A549 (cell line): ENCODE data around the gene MYRF. TPM values are rescaled to one million over a fixed set of nuclear protein-coding genes. Genes with fewer than 3 reads are reported as not detected.
A peak's percentile ranks its signal among the peaks of the same experiment; 100 is the strongest.

Experiments used
- ATAC-seq, 2 experiments: fragments of 200-7000 bp in 1 of 2; fragments of >200 bp in 1 of 2; cut with Nextera tagmentation in 1 of 2; cut with Tn5 transposase in 1 of 2; 3 replicates each; pipeline versions ENCODE4 v1.8.0 to v1.9.1; 2018 to 2020; ENCODE audit warnings: mild to moderate bottlenecking in 1 of 2, moderate library complexity in 1 of 2
- CTCF ChIA-PET: fragments of 300-600 bp; sonication (Branson Sonifier 250); formaldehyde crosslinking; extraction: SDS; loops from one replicate; lab custom pipeline; 2021; ENCODE audit warnings: antibody characterized with exemption, inconsistent platforms; lab: Yijun Ruan, JAX
- POLR2A ChIA-PET: fragments of 350-600 bp; formaldehyde crosslinking; extraction: SDS; loops from one replicate; lab custom pipeline; 2021; ENCODE audit warnings: antibody characterized with exemption, inconsistent platforms; lab: Yijun Ruan, JAX
- DNase-seq, 2 experiments: peaks; one replicate each; pipeline versions ENCODE4 v3.0.0 to v3.0.0-alpha.2; 2011 to 2016; ENCODE audit warnings: low read depth in 1 of 2, low spot score in 1 of 2
- FAIRE-seq: peaks from 2 replicates; lab custom pipeline; 2011; peaks lifted over from hg19 to GRCh38; lab: Jason Lieb, UNC
- H3K27ac ChIP-seq, 2 experiments: fragments of >200 bp; sonication (Bioruptor Twin); formaldehyde crosslinking; 3 replicates each; pipeline ENCODE4 v1.5.1; 2016 to 2017
- H3K4me1 ChIP-seq: fragments of >200 bp; sonication (Bioruptor Twin); formaldehyde crosslinking; 3 replicates; pipeline ENCODE4 v1.6.1; 2016
- H3K4me2 ChIP-seq: fragments of >200 bp; sonication (Bioruptor Twin); formaldehyde crosslinking; 3 replicates; pipeline ENCODE4 v1.6.1; 2016
- H3K4me3 ChIP-seq: fragments of >200 bp; sonication (Bioruptor Twin); formaldehyde crosslinking; 3 replicates; pipeline ENCODE4 v1.5.1; 2016
- H3K9me3 ChIP-seq: fragments of >200 bp; sonication (Bioruptor Twin); formaldehyde crosslinking; 3 replicates; pipeline ENCODE4 v1.6.1; 2016
- ATOH8 ChIP-seq: fragments of 250-450 bp; sonication (Bioruptor Pico); IDR thresholded peaks from 2 replicates; pipeline ENCODE4 v1.5.0; 2020; ENCODE audit warnings: low read depth, mild to moderate bottlenecking, moderate library complexity
- CBX2 ChIP-seq: fragments of 200-600 bp; sonication (generic); IDR thresholded peaks from 2 replicates; pipeline ENCODE4 v1.6.1; 2016; ENCODE audit warnings: low read depth, mild to moderate bottlenecking, borderline replicate concordance
- CBX8 ChIP-seq: fragments of 200-600 bp; sonication (generic); IDR thresholded peaks from 2 replicates; pipeline ENCODE4 v1.6.1; 2016
- CHD2 ChIP-seq: fragments of 150-350 bp; IDR thresholded peaks from 2 replicates; pipeline ENCODE4 v1.6.1; 2014; ENCODE audit warnings: low read length; ENCODE audit not compliant: partially characterized antibody
- EHMT2 ChIP-seq: fragments of 200-600 bp; sonication (generic); IDR thresholded peaks from 2 replicates; pipeline ENCODE4 v1.6.1; 2016; ENCODE audit warnings: antibody characterized with exemption, low read depth, mild to moderate bottlenecking, moderate library complexity
- FOSB ChIP-seq: fragments of 250-450 bp; sonication (Bioruptor Pico); IDR thresholded peaks from 2 replicates; pipeline ENCODE4 v1.5.0; 2020; ENCODE audit warnings: mild to moderate bottlenecking, moderate library complexity
- GATA3 ChIP-seq: IDR thresholded peaks from 2 replicates; pipeline ENCODE4 v1.6.1; 2012; ENCODE audit warnings: borderline replicate concordance
- HES2 ChIP-seq: fragments of >200 bp; sonication (Bioruptor Twin); formaldehyde crosslinking; IDR thresholded peaks from 2 replicates; pipeline ENCODE4 v1.6.1; 2016
- HOXA7 ChIP-seq: fragments of 250-450 bp; sonication (Bioruptor Pico); IDR thresholded peaks from 2 replicates; pipeline ENCODE4 v1.5.0; 2020; ENCODE audit warnings: mild to moderate bottlenecking, moderate library complexity
- JUNB ChIP-seq: fragments of >200 bp; sonication (Bioruptor Twin); formaldehyde crosslinking; IDR thresholded peaks from 2 replicates; pipeline ENCODE4 v1.6.1; 2016
- MAFK ChIP-seq: fragments of 450-650 bp; IDR thresholded peaks from 2 replicates; pipeline ENCODE4 v1.6.1; 2014; ENCODE audit not compliant: partially characterized antibody
- MYC ChIP-seq: IDR thresholded peaks from 2 replicates; pipeline ENCODE4 v1.6.1; 2012; ENCODE audit warnings: mild to moderate bottlenecking, inconsistent platforms, low read length, improper control_type of control experiment, borderline replicate concordance
- NFE2L2 ChIP-seq: fragments of 150-350 bp; conservative IDR thresholded peaks from 2 replicates; pipeline ENCODE4 v1.6.1; 2014; ENCODE audit warnings: low read length
- NPAS2 ChIP-seq: fragments of 250-450 bp; sonication (Bioruptor Pico); IDR thresholded peaks from 2 replicates; pipeline ENCODE4 v1.8.0; 2022; ENCODE audit warnings: mild to moderate bottlenecking, moderate library complexity, borderline replicate concordance
- RARB ChIP-seq: fragments of 250-450 bp; sonication (Bioruptor Pico); IDR thresholded peaks from 2 replicates; pipeline ENCODE4 v1.8.0; 2021; ENCODE audit warnings: mild to moderate bottlenecking, moderate library complexity
- RCOR1 ChIP-seq: fragments of 150-350 bp; IDR thresholded peaks from 2 replicates; pipeline ENCODE4 v1.6.1; 2014; ENCODE audit warnings: antibody characterized with exemption, low read length, low read depth
- RFX5 ChIP-seq: fragments of 450-650 bp; IDR thresholded peaks from 2 replicates; pipeline ENCODE4 v1.7.1; 2014; ENCODE audit warnings: antibody characterized with exemption, mild to moderate bottlenecking, moderate library complexity
- RNF2 ChIP-seq: fragments of 200-600 bp; sonication (generic); IDR thresholded peaks from 2 replicates; pipeline ENCODE4 v1.6.1; 2016; ENCODE audit warnings: low read depth, mild to moderate bottlenecking, antibody characterized with exemption, moderate library complexity, borderline replicate concordance
- USF2 ChIP-seq: fragments of 450-650 bp; IDR thresholded peaks from 2 replicates; pipeline ENCODE4 v1.6.1; 2014; ENCODE audit warnings: antibody characterized with exemption
- ZC3H11A ChIP-seq: fragments of 450-650 bp; IDR thresholded peaks from 2 replicates; pipeline ENCODE4 v1.6.1; 2014; ENCODE audit warnings: antibody characterized with exemption, mild to moderate bottlenecking
- ZSCAN20 ChIP-seq: fragments of 250-450 bp; sonication (Bioruptor Pico); IDR thresholded peaks from 2 replicates; pipeline ENCODE4 v1.8.0; 2022; ENCODE audit warnings: mild to moderate bottlenecking, moderate library complexity
- WGBS: methylation state at CpG from one replicate; pipeline ENCODE4 v1.1.6; 2017; ENCODE audit errors: missing lambda C conversion rate; 5-methylcytosine and 5-hydroxymethylcytosine counted together
- polyA plus RNA-seq, 4 experiments: library from polyadenylated mRNA; depleted of rRNA in 3 of 4; stranded (reverse); fragments of >200 nt; fragmentation: RNase III in 1 of 4; extraction: RNeasy Plus Mini Kit Qiagen cat#74134 plus additional on column Dnase treatment in 1 of 4; gene quantifications; 2 replicates in 3 of 4; 3 replicates in 1 of 4; pipeline ENCODE4 v1.2.3, GENCODE V29; 2011 to 2017
- TF ChIP-seq, protein P1 (sequence below): fragments of 150-350 bp; IDR thresholded peaks from 2 replicates; pipeline ENCODE4 v1.6.1; 2014; ENCODE audit warnings: low read depth, mild to moderate bottlenecking, low read length
- TF ChIP-seq, protein P2 (sequence below): IDR thresholded peaks from 2 replicates; pipeline ENCODE4 v1.6.1; 2012

MYRF gene
- polyA plus RNA-seq, 2 of the 4 experiments (the other 2 are of a cell fraction) = 14.7 to 22.3 TPM

DNA sequence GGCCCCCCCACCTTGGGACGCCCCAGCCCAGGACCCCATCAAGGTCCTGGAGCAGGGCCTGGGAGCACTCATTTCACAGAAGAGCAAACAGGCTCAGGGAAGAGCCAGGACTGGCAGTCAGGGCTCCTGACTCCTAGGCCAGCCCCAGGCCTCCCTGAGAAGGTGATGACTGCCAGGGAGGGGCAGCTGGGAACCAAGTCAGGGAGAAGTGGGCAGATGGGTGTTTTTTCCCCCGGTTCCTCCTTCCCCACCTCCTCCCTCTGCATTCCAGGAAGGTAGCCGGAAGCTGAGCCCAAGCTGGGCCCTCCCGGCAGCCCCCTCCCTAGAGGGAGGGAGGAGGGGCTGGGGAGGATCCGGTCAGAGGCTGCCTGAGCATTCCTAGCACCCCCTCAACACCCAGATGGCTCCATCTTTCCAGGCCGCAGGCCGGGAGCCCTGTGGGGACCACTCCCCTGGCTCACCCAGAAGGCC lies 19.6 kb downstream of the MYRF start:
- Histone ChIP-seq H3K4me1 (peaks cover 55% of the 10 kb centered on the region), H3K27ac (peak overlapping the region; percentile 47 to 74; a peak in 4 of 6 replicates), H3K4me3 (no peak overlapping the region), H3K9me3 (no peaks in the 10 kb centered on the region), H3K4me2 (no peak overlapping the region)
- 77% methylated on average over 5 of the region's 7 CpGs for WGBS
- ChIA-PET CTCF (interaction anchor here (1.0 to 2.1 kb wide), 4 partner anchors 12 to 39 kb away, joined by 4 to 6 read pairs (median 5); partner anchors contain the start of gene MYRF), POLR2A (no interaction called here)
- TF ChIP-seq FOSB (no peak), GATA3 (no peak), HES2 (no peak), CBX2 (no peak), MAFK (no peak), RARB (CRISPR knock-in tag) (no peak), NPAS2 (CRISPR knock-in tag) (no peak), CHD2 (no peak), MYC (no peak), CBX8 (no peak)
- TF ChIP-seq, protein P1, sequence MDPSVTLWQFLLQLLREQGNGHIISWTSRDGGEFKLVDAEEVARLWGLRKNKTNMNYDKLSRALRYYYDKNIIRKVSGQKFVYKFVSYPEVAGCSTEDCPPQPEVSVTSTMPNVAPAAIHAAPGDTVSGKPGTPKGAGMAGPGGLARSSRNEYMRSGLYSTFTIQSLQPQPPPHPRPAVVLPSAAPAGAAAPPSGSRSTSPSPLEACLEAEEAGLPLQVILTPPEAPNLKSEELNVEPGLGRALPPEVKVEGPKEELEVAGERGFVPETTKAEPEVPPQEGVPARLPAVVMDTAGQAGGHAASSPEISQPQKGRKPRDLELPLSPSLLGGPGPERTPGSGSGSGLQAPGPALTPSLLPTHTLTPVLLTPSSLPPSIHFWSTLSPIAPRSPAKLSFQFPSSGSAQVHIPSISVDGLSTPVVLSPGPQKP = no peak
- TF ChIP-seq, protein P2, sequence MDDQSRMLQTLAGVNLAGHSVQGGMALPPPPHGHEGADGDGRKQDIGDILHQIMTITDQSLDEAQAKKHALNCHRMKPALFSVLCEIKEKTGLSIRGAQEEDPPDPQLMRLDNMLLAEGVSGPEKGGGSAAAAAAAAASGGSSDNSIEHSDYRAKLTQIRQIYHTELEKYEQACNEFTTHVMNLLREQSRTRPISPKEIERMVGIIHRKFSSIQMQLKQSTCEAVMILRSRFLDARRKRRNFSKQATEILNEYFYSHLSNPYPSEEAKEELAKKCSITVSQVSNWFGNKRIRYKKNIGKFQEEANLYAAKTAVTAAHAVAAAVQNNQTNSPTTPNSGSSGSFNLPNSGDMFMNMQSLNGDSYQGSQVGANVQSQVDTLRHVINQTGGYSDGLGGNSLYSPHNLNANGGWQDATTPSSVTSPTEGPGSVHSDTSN = no peak
- DNase-seq (no peak), ATAC-seq (no peak), FAIRE-seq (no peak)

DNA sequence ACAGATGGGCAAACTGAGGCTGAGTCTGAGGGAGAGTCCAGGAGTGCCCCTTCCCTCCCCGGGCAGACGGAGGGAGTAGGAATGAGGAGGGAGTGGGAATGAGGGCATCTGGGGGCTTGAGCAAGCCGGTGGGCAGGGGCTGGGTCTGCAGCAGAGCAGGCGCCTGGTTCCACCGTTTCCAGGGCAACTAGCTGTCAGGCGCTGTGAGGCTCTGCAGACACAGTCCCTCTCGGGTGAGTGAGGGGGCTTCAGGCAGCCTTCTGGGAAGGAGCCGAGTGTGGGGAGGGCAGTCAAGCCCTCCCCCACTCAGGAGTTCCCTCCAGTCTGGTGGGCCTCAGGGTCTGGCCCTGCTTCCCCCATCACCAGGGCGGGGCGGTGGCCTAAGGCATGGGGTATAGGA lies 20.9 kb downstream of the MYRF start:
- ChIA-PET CTCF (interaction anchor here (1.0 to 3.9 kb wide), 4 partner anchors 12 to 41 kb away, joined by 5 to 21 read pairs (median 6); partner anchors contain the start of gene MYRF), POLR2A (no interaction called here)
- Histone ChIP-seq H3K4me2 (no peak overlapping the region), H3K4me3 (no peak overlapping the region), H3K4me1 (peaks cover 50% of the 10 kb centered on the region), H3K27ac (no peak overlapping the region), H3K9me3 (no peaks in the 10 kb centered on the region)
- FAIRE-seq (no peak), DNase-seq (no peak), ATAC-seq (no peak)
- WGBS = 90% methylated on average over 10 of the region's 10 CpGs
- TF ChIP-seq ATOH8 (CRISPR knock-in tag) (no peak), RCOR1 (no peak), ZC3H11A (no peak), RFX5 (no peak), NFE2L2 (no peak), EHMT2 (no peak), USF2 (no peak), JUNB (no peak), HOXA7 (CRISPR knock-in tag) (no peak)

DNA sequence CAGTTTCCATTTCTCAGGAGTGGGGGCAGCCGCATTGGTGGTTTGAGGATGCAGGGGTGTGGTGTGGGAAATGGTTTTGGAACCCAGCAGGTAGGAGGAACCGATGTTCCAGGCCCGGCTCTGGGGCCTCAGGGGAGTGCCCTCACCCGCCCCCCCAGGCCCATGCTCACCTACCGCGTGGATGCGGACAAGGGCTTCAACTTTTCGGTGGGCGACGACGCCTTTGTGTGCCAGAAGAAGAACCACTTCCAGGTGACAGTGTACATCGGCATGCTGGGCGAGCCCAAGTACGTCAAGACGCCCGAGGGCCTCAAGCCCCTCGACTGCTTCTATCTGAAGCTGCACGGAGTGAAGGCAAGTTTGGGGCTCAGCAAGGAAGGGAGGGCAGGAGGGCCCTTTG lies 21.4 kb downstream of the MYRF start:
- POLR2A ChIA-PET = no interaction called here
- WGBS = 95% methylated on average over 16 of the region's 18 CpGs
- H3K4me2 ChIP-seq = no peak overlapping the region
- no peak for DNase-seq
- FAIRE-seq = no peak
- TF ChIP-seq RNF2 (no peak), ZSCAN20 (CRISPR knock-in tag) (no peak)
- H3K4me3 ChIP-seq = no peak overlapping the region
- CTCF ChIA-PET = interaction anchor here (1.2 to 3.9 kb wide), 3 partner anchors 12 to 26 kb away, joined by 4 to 21 read pairs (median 5); no protein-coding TSS in a partner anchor
- no peaks in the 10 kb centered on the region for H3K9me3 ChIP-seq
- ATAC-seq = no peak
- H3K27ac ChIP-seq = no peak overlapping the region
- peaks cover 45% of the 10 kb centered on the region for H3K4me1 ChIP-seq
